NCI-H345 treated with DMSO at 0.1 percent for 48 hours (cell line): ENCODE measurements around the gene GRK3.
A peak's percentile ranks its signal among the peaks of the same experiment; 100 is the strongest.

Source experiments
- DNase-seq: peaks from one replicate; lab custom pipeline; 2025; ENCODE audit not compliant: unreplicated experiment; lab: John Stamatoyannopoulos, UW

The GRK3 gene

GRCh38 chr22:25751174-25751581, 186.7 kb downstream of the GRK3 start:
- DNase-seq: no peak

GRCh38 chr22:25752615-25753214, 188.2 kb downstream of the GRK3 start:
- DNase-seq: no peak

- DNase-seq: no peak
Measured at GRCh38 chr22:25753252-25753651, 188.8 kb downstream of the GRK3 start.

GRCh38 chr22:25754527-25755202, 190.2 kb downstream of the GRK3 start:
- DNase-seq: no peak

GRCh38 chr22:25757686-25758085, 193.2 kb downstream of the GRK3 start:
- DNase-seq: no peak

GRCh38 chr22:25758316-25758715, 193.8 kb downstream of the GRK3 start:
- DNase-seq: no peak

- no peak for DNase-seq
Measured at GRCh38 chr22:25759825-25760231, 195.4 kb downstream of the GRK3 start.

- no peak for DNase-seq
Measured at GRCh38 chr22:25760294-25760693, 195.8 kb downstream of the GRK3 start.

- no peak for DNase-seq
Measured at GRCh38 chr22:25760848-25761595, 196.5 kb downstream of the GRK3 start.

GRCh38 chr22:25762147-25762546, 197.7 kb downstream of the GRK3 start:
- no peak for DNase-seq

GRCh38 chr22:25763239-25763777, 198.8 kb downstream of the GRK3 start:
- no peak for DNase-seq

GRCh38 chr22:25764270-25765015, 200.0 kb downstream of the GRK3 start:
- DNase-seq: no peak

- no peak for DNase-seq
Measured at GRCh38 chr22:25765016-25765367, 200.5 kb downstream of the GRK3 start.

GRCh38 chr22:25765801-25766200, 201.3 kb downstream of the GRK3 start:
- DNase-seq: no peak

GRCh38 chr22:25766418-25766817, 201.9 kb downstream of the GRK3 start:
- DNase-seq: no peak

- DNase-seq: no peak
Measured at GRCh38 chr22:25770333-25770732, 205.9 kb downstream of the GRK3 start.

GRCh38 chr22:25772288-25772687, 207.8 kb downstream of the GRK3 start:
- DNase-seq: no peak

GRCh38 chr22:25774575-25775026, 210.1 kb downstream of the GRK3 start:
- peak; percentile 8 for DNase-seq

GRCh38 chr22:25775531-25775930, 211.1 kb downstream of the GRK3 start:
- no peak for DNase-seq

GRCh38 chr22:25777411-25777810, 212.9 kb downstream of the GRK3 start:
- DNase-seq: no peak

- no peak for DNase-seq
Measured at GRCh38 chr22:25777870-25778269, 213.4 kb downstream of the GRK3 start.
